Upper lobe of left lung (tissue), 4 donors: ENCODE results near the gene SGO2.
"Not testable (repeated sequence)": the region's sequence is repeated elsewhere in the genome, so short reads cannot be mapped to it uniquely, and the experiment has no call there.

Experiments
- EP300 ChIP-seq, 4 donors: sonication (generic); formaldehyde crosslinking; IDR thresholded peaks; one replicate each; pipeline ENCODE4 v1.5.1; 2017; ENCODE audit warnings: antibody characterized with exemption in 4 of 4, control low read depth in 2 of 4
- POLR2A ChIP-seq, 4 donors: fragments of 450-650 bp; IDR thresholded peaks; one replicate each; pipeline ENCODE4 v1.5.1; 2016 to 2017; ENCODE audit warnings: antibody characterized with exemption in 4 of 4, mild to moderate bottlenecking in 2 of 4
- POLR2AphosphoS5 ChIP-seq, 2 donors: sonication (generic); formaldehyde crosslinking; IDR thresholded peaks; one replicate each; pipeline ENCODE4 v1.5.1; 2017; ENCODE audit warnings: antibody characterized with exemption in 2 of 2
- TF ChIP-seq, protein P1 (sequence below), 6 experiments: fragments of 450-650 bp in 4 of 6; fragments of 200-600 bp in 2 of 6; sonication (generic) in 2 of 6; IDR thresholded peaks; one replicate each; pipeline ENCODE4 v1.5.1; 2016 to 2019; ENCODE audit warnings: antibody characterized with exemption in 6 of 6

DNA sequence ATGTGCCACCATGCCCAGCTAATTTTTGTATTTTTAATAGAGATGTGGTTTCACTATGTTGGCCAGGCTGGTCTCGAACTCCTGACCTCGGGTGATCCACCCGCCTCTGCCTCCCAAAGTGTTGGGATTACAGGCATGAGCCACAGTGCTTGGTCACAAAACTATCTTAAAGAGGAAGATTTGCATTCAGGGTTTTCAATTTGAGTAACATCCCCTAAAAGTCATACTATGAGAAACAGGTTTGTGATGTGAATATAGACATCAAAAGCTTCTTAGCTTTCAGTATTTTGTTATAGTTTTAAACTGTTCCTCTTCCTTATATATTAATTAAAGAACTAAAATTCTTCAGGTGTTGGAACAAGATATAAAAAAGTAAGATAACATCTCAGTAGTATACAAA lies 84.2 kb downstream of the SGO2 start:
- TF ChIP-seq, protein P1, sequence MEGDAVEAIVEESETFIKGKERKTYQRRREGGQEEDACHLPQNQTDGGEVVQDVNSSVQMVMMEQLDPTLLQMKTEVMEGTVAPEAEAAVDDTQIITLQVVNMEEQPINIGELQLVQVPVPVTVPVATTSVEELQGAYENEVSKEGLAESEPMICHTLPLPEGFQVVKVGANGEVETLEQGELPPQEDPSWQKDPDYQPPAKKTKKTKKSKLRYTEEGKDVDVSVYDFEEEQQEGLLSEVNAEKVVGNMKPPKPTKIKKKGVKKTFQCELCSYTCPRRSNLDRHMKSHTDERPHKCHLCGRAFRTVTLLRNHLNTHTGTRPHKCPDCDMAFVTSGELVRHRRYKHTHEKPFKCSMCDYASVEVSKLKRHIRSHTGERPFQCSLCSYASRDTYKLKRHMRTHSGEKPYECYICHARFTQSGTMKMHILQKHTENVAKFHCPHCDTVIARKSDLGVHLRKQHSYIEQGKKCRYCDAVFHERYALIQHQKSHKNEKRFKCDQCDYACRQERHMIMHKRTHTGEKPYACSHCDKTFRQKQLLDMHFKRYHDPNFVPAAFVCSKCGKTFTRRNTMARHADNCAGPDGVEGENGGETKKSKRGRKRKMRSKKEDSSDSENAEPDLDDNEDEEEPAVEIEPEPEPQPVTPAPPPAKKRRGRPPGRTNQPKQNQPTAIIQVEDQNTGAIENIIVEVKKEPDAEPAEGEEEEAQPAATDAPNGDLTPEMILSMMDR (IDR thresholded peaks at IDR 0.05): not testable (repeated sequence)
- TF ChIP-seq POLR2A, POLR2AphosphoS5, EP300 (IDR thresholded peaks at IDR 0.05): not testable (repeated sequence)
